A549 (cell line): ENCODE measurements around the gene STPG2. TPM values are rescaled to one million over a fixed set of nuclear protein-coding genes. Genes with fewer than 3 reads are reported as not detected.

ENCODE experiments used
- ATAC-seq, 2 experiments: fragments of 200-7000 bp in 1 of 2; fragments of >200 bp in 1 of 2; cut with Nextera tagmentation in 1 of 2; cut with Tn5 transposase in 1 of 2; 3 replicates each; pipeline versions ENCODE4 v1.8.0 to v1.9.1; 2018 to 2020; ENCODE audit warnings: mild to moderate bottlenecking in 1 of 2, moderate library complexity in 1 of 2
- CTCF ChIA-PET: fragments of 300-600 bp; sonication (Branson Sonifier 250); formaldehyde crosslinking; extraction: SDS; loops from one replicate; lab custom pipeline; 2021; ENCODE audit warnings: antibody characterized with exemption, inconsistent platforms; lab: Yijun Ruan, JAX
- POLR2A ChIA-PET: fragments of 350-600 bp; formaldehyde crosslinking; extraction: SDS; loops from one replicate; lab custom pipeline; 2021; ENCODE audit warnings: antibody characterized with exemption, inconsistent platforms; lab: Yijun Ruan, JAX
- DNase-seq, 2 experiments: peaks; one replicate each; pipeline versions ENCODE4 v3.0.0 to v3.0.0-alpha.2; 2011 to 2016; ENCODE audit warnings: low read depth in 1 of 2, low spot score in 1 of 2
- FAIRE-seq: peaks from 2 replicates; lab custom pipeline; 2011; peaks lifted over from hg19 to GRCh38; lab: Jason Lieb, UNC
- H3K27ac ChIP-seq, 2 experiments: fragments of >200 bp; sonication (Bioruptor Twin); formaldehyde crosslinking; 3 replicates each; pipeline ENCODE4 v1.5.1; 2016 to 2017
- H3K4me1 ChIP-seq: fragments of >200 bp; sonication (Bioruptor Twin); formaldehyde crosslinking; 3 replicates; pipeline ENCODE4 v1.6.1; 2016
- H3K4me2 ChIP-seq: fragments of >200 bp; sonication (Bioruptor Twin); formaldehyde crosslinking; 3 replicates; pipeline ENCODE4 v1.6.1; 2016
- H3K4me3 ChIP-seq: fragments of >200 bp; sonication (Bioruptor Twin); formaldehyde crosslinking; 3 replicates; pipeline ENCODE4 v1.5.1; 2016
- H3K9me3 ChIP-seq: fragments of >200 bp; sonication (Bioruptor Twin); formaldehyde crosslinking; 3 replicates; pipeline ENCODE4 v1.6.1; 2016
- ATOH8 ChIP-seq: fragments of 250-450 bp; sonication (Bioruptor Pico); IDR thresholded peaks from 2 replicates; pipeline ENCODE4 v1.5.0; 2020; ENCODE audit warnings: low read depth, mild to moderate bottlenecking, moderate library complexity
- BCL3 ChIP-seq: fragments of >200 bp; sonication (Bioruptor Twin); formaldehyde crosslinking; IDR thresholded peaks from 3 replicates; pipeline ENCODE4 v1.6.1; 2016
- CBX8 ChIP-seq: fragments of 200-600 bp; sonication (generic); IDR thresholded peaks from 2 replicates; pipeline ENCODE4 v1.6.1; 2016
- CEBPB ChIP-seq, 2 experiments: fragments of >200 bp in 1 of 2; sonication (Bioruptor Twin) in 1 of 2; formaldehyde crosslinking in 1 of 2; IDR thresholded peaks; 2 replicates each; pipeline ENCODE4 v1.6.1; 2012 to 2016
- CTCF ChIP-seq: fragments of >200 bp; sonication (Bioruptor Twin); formaldehyde crosslinking; IDR thresholded peaks from 3 replicates; pipeline ENCODE4 v1.5.1; 2016
- EHF ChIP-seq: fragments of 250-450 bp; sonication (Bioruptor Pico); IDR thresholded peaks from 2 replicates; pipeline ENCODE4 v1.5.0; 2020; ENCODE audit warnings: mild to moderate bottlenecking
- FOSL2 ChIP-seq, 2 experiments: fragments of 450-650 bp in 1 of 2; fragments of >200 bp in 1 of 2; sonication (Bioruptor Twin) in 1 of 2; formaldehyde crosslinking; IDR thresholded peaks; 2 replicates each; pipeline versions ENCODE4 v1.5.0 to v1.6.1; 2016 to 2020; ENCODE audit warnings: mild to moderate bottlenecking in 1 of 2, moderate library complexity in 1 of 2
- GATA3 ChIP-seq: IDR thresholded peaks from 2 replicates; pipeline ENCODE4 v1.6.1; 2012; ENCODE audit warnings: borderline replicate concordance
- HEYL ChIP-seq: fragments of 250-450 bp; sonication (Bioruptor Pico); IDR thresholded peaks from 2 replicates; pipeline ENCODE4 v1.8.0; 2021; ENCODE audit warnings: mild to moderate bottlenecking, moderate library complexity
- HMGXB4 ChIP-seq: fragments of 250-450 bp; sonication (Bioruptor Pico); IDR thresholded peaks from 2 replicates; pipeline ENCODE4 v1.5.0; 2021; ENCODE audit warnings: mild to moderate bottlenecking, moderate library complexity, borderline replicate concordance
- KDM1A ChIP-seq: fragments of 200-600 bp; sonication (generic); IDR thresholded peaks from 2 replicates; pipeline ENCODE4 v1.6.1; 2016; ENCODE audit warnings: low read depth, mild to moderate bottlenecking
- MYC ChIP-seq: IDR thresholded peaks from 2 replicates; pipeline ENCODE4 v1.6.1; 2012; ENCODE audit warnings: mild to moderate bottlenecking, inconsistent platforms, low read length, improper control_type of control experiment, borderline replicate concordance
- NPAS2 ChIP-seq: fragments of 250-450 bp; sonication (Bioruptor Pico); IDR thresholded peaks from 2 replicates; pipeline ENCODE4 v1.8.0; 2022; ENCODE audit warnings: mild to moderate bottlenecking, moderate library complexity, borderline replicate concordance
- NR3C1 ChIP-seq: fragments of >200 bp; sonication (Bioruptor Twin); formaldehyde crosslinking; IDR thresholded peaks from 3 replicates; pipeline ENCODE4 v1.6.1; 2017
- PHF8 ChIP-seq: fragments of 200-600 bp; sonication (generic); IDR thresholded peaks from 2 replicates; pipeline ENCODE4 v1.6.1; 2016; ENCODE audit warnings: low read depth, mild to moderate bottlenecking, antibody characterized with exemption, moderate library complexity, borderline replicate concordance
- POLR2A ChIP-seq: IDR thresholded peaks from 2 replicates; pipeline ENCODE4 v1.6.1; 2012; ENCODE audit warnings: mild to moderate bottlenecking, low read length
- SREBF2 ChIP-seq: fragments of 450-650 bp; IDR thresholded peaks from 2 replicates; pipeline ENCODE4 v1.6.1; 2014; ENCODE audit warnings: mild to moderate bottlenecking, moderate library complexity
- TFCP2L1 ChIP-seq: fragments of 250-450 bp; sonication (Bioruptor Pico); IDR thresholded peaks from 2 replicates; pipeline ENCODE4 v1.5.0; 2021; ENCODE audit warnings: mild to moderate bottlenecking
- WGBS: methylation state at CpG from one replicate; pipeline ENCODE4 v1.1.6; 2017; ENCODE audit errors: missing lambda C conversion rate; 5-methylcytosine and 5-hydroxymethylcytosine counted together
- polyA plus RNA-seq, 4 experiments: library from polyadenylated mRNA; depleted of rRNA in 3 of 4; stranded (reverse); fragments of >200 nt; fragmentation: RNase III in 1 of 4; extraction: RNeasy Plus Mini Kit Qiagen cat#74134 plus additional on column Dnase treatment in 1 of 4; gene quantifications; 2 replicates in 3 of 4; 3 replicates in 1 of 4; pipeline ENCODE4 v1.2.3, GENCODE V29; 2011 to 2017
- TF ChIP-seq, protein P1 (sequence below): IDR thresholded peaks from 2 replicates; pipeline ENCODE4 v1.6.1; 2012; ENCODE audit warnings: low read depth, borderline replicate concordance

Gene STPG2
- polyA plus RNA-seq, 2 of the 4 experiments (the other 2 are of a cell fraction) = 0.05 TPM; not detected in 1

- no peak for DNase-seq
- 8% methylated on average over 4 of the region's 4 CpGs for WGBS
- POLR2A ChIA-PET = no interaction called here
- Histone ChIP-seq H3K27ac (no peak overlapping the region), H3K4me3 (peak overlapping the region; percentile 22; the same call in 1 of the 3 replicates), H3K9me3 (no peaks in the 10 kb centered on the region), H3K4me2 (peak overlapping the region; percentile 47; the same call in 2 of the 3 replicates), H3K4me1 (no peaks in the 10 kb centered on the region)
- ATAC-seq = no peak
- CTCF ChIA-PET = interaction anchor here (0.7 kb wide), 1 partner anchor 602 kb away, joined by 3 read pairs; no protein-coding TSS in a partner anchor
- no peak for FAIRE-seq
- no peak for TF ChIP-seq CEBPB (IDR thresholded peaks at IDR 0.05)
- no peak for TF ChIP-seq EHF (CRISPR knock-in tag)
- TF ChIP-seq FOSL2 (IDR thresholded peaks at IDR 0.05) = no peak
- TF ChIP-seq FOSL2 (CRISPR knock-in tag; IDR thresholded peaks at IDR 0.05) = no peak
- TF ChIP-seq HMGXB4 = no peak
- TF ChIP-seq CBX8 = no peak
- TF ChIP-seq TFCP2L1 (CRISPR knock-in tag) = no peak
- TF ChIP-seq CTCF = no peak
- TF ChIP-seq HEYL = no peak
- TF ChIP-seq KDM1A = no peak
- TF ChIP-seq POLR2A = no peak
- TF ChIP-seq BCL3 = no peak
- no peak for TF ChIP-seq NR3C1
- no peak for TF ChIP-seq MYC
Measured at GRCh38 chr4:97912156-97912555, 231.1 kb downstream of the STPG2 start.

DNA sequence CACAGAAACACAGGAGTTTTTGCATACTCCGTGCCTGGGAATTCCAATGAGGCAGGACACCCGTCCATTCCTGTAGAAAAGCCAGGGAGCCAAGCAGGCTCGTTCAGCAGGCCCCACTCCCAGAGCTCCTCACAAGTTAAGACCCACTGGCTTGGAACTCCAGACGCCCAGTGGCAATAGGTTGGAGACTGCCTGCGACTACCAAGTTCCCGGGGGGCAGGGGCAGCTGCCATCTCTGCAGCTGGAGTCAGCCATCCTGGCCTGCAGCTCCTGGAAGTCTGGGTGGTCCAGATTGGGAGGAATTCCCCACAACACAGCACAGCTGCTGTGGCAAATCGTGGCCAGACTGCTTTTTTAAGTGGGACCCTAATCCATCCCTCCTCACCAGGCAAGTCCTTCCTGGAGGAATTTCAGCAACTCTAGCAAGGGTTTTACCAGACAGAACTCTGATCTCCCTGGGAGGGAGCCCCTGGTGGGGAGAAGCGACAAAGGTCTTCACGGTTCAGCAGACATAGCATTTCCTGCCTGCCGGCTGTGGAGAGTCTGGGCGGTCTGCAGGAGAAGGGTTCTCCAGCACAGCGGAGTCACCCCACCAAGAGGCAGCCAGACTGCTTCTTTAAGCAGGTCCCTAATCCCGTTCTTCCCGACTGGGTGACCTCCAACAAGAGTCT is 231.9 kb downstream of the STPG2 start:
- H3K4me3 ChIP-seq = peak overlapping the region; percentile 22; the same call in 1 of the 3 replicates
- H3K27ac ChIP-seq = no peak overlapping the region
- CTCF ChIA-PET = no interaction called here
- no peak for DNase-seq
- H3K4me2 ChIP-seq = peak overlapping the region; percentile 47; the same call in 2 of the 3 replicates
- TF ChIP-seq, protein P1, sequence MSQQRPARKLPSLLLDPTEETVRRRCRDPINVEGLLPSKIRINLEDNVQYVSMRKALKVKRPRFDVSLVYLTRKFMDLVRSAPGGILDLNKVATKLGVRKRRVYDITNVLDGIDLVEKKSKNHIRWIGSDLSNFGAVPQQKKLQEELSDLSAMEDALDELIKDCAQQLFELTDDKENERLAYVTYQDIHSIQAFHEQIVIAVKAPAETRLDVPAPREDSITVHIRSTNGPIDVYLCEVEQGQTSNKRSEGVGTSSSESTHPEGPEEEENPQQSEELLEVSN = no peak
- no peak for TF ChIP-seq SREBF2
- no peak for TF ChIP-seq PHF8
- TF ChIP-seq NPAS2 = no peak
- no peak for TF ChIP-seq ATOH8
- TF ChIP-seq GATA3 = no peak
- no peak for TF ChIP-seq KDM1A
- FAIRE-seq = no peak
- POLR2A ChIA-PET = no interaction called here
- H3K9me3 ChIP-seq = no peaks in the 10 kb centered on the region
- peak; percentile 54 to 69; a peak in 5 of 6 replicates for ATAC-seq
- H3K4me1 ChIP-seq = no peaks in the 10 kb centered on the region
- WGBS = 24% methylated on average over 10 of the region's 14 CpGs
